GM19239 (cell line): Measurements from ENCODE around the gene MRPL9.
"Not testable (repeated sequence)": the region's sequence is repeated elsewhere in the genome, so short reads cannot be mapped to it uniquely, and the experiment has no call there.

Experiments
- DNase-seq: peaks from one replicate; pipeline ENCODE4 v3.0.0; 2011; ENCODE audit warnings: low spot score; ENCODE audit not compliant: insufficient read length
- FAIRE-seq: peaks from 2 replicates; lab custom pipeline; 2011; peaks lifted over from hg19 to GRCh38; lab: Jason Lieb, UNC

MRPL9 gene

DNA sequence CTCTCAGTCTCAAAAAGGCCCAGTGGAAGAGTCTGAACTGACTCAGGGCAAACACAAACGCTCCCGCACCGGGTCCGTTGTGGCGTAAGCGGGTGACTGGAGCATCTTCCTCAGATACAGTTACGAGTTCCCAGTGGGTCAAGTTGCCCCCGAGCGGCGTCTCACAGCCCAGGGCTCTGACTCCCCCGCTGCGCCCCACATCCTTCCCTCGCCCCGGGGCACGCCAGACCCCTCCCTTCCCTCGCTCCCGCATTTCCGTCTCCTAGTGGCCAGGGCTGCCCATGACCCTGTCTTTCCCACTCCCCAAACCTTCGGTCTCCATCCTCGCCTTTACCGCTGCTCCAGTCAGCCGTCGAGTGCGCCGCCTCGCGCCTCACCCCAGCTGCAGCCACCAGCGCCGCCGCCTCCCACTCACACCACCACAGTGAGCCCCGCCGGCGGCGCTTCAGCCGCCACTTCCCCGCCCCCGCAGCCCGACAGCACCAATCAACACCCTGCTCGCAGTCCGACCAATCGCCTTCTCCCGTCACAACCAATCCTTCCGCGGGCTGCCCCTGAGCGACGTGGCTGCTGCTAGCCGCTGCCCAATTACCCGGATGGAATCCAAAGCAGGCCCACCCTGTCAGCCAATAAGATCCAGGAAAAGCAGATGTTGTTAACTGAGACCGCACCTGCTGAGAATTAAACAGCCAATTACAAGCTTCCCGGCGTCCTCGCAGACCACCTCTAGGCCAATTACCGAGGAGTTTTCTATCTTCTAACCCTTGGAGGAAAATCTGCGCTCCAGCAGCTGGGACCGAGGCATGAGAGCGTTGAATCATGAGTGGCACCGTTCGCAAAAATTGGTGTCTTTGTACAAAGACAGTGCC, 27.0 kb upstream of the MRPL9 start, which contains the start of gene TDRKH:
Gene TDRKH, minus strand, starts transcription at position 430 of the 869 bp plus-strand sequence. CDS start 7,478 bp downstream, outside the sequence.
- DNase-seq (peak; percentile 96), FAIRE-seq (peak; percentile 99)

- DNase-seq (no peak), FAIRE-seq (no peak)
Observed at GRCh38 chr1:151787689-151788088, 24.4 kb upstream of the MRPL9 start.

DNA sequence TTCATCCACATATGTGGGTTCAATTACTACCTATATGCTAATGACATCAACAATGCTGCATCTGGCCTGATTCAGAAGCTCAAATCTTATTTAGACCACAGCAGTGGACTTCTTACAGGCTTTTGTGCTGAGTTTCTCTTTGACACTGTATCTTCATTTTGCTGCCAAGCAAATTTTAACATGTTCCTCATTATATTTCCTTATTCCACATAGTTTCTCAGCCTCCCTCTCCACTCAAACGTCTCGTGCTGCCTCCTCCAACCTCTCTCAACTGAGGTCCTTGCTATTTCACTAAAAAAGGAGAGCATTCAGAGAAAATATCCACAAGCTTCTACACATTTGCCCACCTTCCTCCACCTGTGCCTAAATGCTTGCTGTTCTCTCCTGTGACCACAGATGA, 20.5 kb upstream of the MRPL9 start:
- FAIRE-seq (no peak), DNase-seq (no peak)

GRCh38 chr1:151782741-151783140, 19.4 kb upstream of the MRPL9 start:
- DNase-seq = no peak
- FAIRE-seq = no peak

GRCh38 chr1:151782026-151782425, 18.7 kb upstream of the MRPL9 start:
- not testable (repeated sequence) for FAIRE-seq, DNase-seq

GRCh38 chr1:151780736-151781135, 17.4 kb upstream of the MRPL9 start:
- DNase-seq, FAIRE-seq: not testable (repeated sequence)

GRCh38 chr1:151779852-151780251, 16.6 kb upstream of the MRPL9 start:
- FAIRE-seq (no peak), DNase-seq (no peak)

GRCh38 chr1:151777317-151777716, 14.0 kb upstream of the MRPL9 start:
- FAIRE-seq (no peak), DNase-seq (no peak)

DNA sequence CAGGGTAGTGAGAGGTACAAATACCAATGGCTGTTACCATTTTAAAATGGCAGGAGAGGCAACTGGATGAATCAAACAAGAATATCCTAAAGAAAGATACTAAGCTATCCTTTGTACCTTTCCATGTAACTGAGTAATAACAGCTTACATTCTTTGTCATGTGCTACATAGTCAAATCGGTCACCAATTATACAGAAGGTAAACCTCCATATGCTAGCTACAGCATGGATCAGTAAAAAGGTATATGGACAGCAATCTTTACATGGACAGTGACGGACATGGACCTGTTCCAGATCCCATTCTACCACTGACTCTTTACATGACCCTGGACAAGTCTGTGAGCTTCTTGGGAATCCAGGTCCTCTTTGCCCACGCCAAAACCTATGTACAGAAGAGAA, 13.4 kb upstream of the MRPL9 start:
- no peak for FAIRE-seq
- no peak for DNase-seq

DNA sequence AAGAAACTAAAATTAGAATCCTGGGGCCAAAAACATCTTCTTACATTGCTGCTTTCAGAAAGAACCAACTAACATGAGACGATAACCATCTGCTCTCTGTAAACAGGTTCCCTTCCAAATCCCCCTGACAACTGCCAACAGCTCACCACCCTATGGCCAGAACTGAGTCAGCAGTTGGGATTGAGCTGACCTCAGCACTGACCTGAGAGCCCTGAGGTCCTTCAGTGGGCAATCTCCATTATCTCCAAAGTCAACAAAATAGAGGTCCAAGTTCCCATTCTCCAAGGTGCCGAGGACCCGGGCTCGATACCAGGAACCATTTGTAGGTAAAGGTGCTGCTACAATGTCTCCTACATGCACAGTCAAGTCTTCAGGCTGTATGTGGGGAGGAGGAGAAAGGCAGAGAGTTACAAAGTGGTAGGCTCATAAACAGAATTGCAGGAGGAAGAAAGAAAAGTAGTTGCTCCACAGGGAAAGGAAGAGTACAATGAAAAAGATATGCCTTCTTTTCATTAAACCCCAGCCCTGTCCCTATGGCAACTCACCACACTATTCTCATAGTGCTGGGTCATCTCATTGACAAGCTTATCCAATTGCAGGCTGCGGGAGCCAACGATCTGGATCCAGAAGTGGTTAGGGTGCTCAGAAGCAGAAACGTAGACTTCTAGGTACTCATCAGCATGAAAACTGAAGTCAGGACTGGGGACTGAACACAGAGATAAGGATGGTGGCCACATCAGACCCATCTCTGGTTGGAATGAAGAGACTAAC, 12.8 kb upstream of the MRPL9 start:
- FAIRE-seq (no peak), DNase-seq (no peak)

DNA sequence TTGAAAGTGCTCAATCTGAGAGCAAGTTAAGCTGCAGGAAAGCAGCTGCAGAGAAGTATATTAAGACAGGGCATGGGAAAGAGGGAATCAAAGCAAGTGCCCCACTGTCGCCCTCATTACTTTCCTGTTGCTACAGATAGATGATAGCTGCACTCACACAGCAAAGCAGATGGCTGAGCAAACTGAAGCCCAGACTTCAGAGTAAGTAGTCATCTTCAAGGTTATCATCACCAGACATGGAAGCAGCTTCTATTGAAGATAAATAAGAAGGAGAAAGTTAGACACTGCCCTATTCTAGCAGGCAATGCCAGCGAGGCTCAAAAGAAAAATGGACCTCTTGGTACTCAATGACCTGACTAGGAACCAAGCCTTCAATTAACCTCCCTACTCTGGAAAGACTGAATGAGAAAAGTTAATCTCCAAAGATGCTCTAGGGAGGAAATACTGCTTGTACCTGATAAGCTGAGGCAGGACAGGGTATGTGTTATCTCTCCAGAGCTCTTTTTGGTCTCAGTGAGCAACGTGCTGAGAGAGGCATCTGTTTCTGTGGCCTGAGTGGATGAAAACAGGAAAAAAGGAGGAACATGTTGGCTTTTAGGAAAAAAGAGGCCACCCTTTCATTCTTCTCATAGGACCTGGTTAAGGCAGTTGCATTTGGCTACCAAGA, 11.1 kb upstream of the MRPL9 start:
- no peak for FAIRE-seq
- no peak for DNase-seq

- no peak for DNase-seq
- FAIRE-seq = no peak
Observed at GRCh38 chr1:151773702-151774101, 10.4 kb upstream of the MRPL9 start.

DNA sequence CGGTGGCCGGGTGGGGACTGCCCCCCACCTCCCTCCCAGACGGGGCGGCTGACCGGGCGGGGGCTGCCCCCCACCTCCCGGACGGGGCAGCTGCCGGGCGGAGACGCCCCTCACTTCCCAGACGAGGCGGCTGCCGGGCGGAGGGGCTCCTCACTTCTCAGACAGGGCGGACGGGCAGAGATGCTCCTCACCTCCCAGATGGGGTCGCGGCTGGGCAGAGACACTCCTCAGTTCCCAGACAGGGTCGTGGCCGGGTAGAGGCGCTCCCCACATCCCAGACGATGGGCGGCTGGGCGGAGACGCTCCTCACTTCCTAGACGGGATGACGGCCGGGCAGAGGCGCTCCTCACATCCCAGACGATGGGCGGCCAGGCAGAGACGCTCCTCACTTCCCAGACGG, 6.0 kb upstream of the MRPL9 start:
- not testable (repeated sequence) for DNase-seq, FAIRE-seq

DNA sequence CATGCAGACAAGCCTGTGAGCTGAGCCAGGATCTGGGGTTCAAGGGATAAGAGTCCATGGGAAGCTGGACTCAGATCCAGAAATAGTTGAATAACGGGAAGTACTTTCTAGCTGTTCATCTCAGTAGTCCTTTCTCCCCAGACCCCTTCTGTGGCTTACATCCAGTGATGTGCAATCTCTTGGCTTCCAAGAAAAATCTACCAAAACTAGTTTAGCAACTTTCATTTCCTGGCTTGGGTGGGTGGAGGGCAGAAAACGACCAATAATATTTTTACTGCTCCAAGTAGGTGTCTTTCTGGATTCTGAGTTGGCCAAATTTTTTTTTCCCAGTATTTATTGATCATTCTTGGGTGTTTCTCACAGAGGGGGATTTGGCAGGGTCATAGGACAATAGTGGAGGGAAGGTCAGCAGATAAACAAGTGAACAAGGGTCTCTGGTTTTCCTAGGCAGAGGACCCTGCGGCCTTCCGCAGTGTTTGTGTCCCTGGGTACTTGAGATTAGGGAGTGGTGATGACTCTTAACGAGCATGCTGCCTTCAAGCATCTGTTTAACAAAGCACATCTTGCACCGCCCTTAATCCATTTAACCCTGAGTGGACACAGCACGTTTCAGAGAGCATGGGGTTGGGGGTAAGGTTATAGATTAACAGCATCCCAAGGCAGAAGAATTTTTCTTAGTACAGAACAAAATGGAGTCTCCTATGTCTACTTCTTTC, 5.2 kb upstream of the MRPL9 start:
- not testable (repeated sequence) for FAIRE-seq, DNase-seq

GRCh38 chr1:151763990-151764389, 694 bp upstream of the MRPL9 start:
- DNase-seq (no peak), FAIRE-seq (peak; percentile 76)

DNA sequence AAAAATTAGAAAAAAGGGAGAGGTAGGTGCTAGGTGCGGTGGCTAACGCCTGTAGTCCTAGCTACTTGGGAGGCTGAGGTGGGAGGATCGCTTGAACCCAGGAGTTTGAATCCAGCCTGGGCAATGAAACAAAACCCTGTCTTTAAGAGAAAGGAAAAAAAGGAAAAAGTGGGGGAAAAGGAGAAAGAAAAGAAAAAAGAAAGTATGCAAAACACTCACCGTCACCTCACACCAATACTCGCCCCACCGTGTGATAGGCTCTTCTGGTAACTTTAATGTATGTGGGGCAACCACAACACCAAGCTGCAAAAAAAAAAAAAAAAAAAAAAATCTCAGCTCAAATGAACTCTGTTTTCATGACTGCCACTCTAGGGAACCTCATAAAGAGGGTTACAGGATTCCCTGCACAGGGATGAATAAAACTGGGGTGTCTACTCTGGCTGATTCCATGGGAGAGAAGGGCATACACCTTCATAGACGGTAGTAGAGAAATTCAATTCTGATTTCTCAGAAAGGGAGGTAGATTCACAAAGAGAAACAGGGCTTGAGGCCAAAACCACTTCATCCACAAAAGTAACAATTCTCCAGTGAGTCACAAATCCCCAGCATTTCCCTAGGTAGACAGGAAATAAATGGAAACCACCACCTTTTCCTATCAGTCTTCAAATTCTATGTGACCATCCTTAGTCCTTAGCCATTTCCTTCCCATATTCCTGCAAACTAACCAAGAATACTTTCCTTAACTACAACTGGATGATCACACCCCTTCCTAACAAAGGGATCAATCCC, 2.5 kb downstream of the MRPL9 start:
- DNase-seq = no peak
- no peak for FAIRE-seq

- DNase-seq = no peak
- no peak for FAIRE-seq
Observed at GRCh38 chr1:151759241-151759640, 4.1 kb downstream of the MRPL9 start.

GRCh38 chr1:151756291-151756690, 7.0 kb downstream of the MRPL9 start:
- FAIRE-seq (no peak), DNase-seq (no peak)

DNA sequence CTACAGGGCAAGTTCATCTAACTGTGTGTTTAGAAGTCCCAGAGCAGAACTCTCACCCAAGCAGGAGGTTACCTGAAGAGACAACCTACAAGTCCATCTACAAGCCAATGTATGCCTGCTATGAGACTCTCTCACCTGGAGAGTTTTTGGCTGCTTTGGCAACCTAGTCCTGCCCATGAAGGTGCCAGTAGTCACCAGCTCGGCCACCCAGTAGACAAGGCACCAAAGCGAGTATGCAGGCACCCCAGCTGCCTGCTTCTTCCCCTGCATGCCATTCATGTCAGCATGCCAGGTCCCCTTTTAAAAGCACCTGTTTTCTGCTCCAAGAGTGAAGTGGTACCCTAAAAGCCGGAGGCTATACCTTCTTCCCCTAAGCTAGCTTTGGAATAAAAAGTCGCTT, 21.8 kb downstream of the MRPL9 start:
- FAIRE-seq = no peak
- DNase-seq = no peak
